GM21367 (cell line): ENCODE measurements around the gene CES4A.
"Not testable (repeated sequence)": the region's sequence is repeated elsewhere in the genome, so short reads cannot be mapped to it uniquely, and the experiment has no call there.

Experiments
- ATAC-seq: cut with Tn5 transposase; IDR thresholded peaks from one replicate; pipeline ENCODE4 v1.9.1; 2021; ENCODE audit not compliant: unreplicated experiment

Gene CES4A

DNA sequence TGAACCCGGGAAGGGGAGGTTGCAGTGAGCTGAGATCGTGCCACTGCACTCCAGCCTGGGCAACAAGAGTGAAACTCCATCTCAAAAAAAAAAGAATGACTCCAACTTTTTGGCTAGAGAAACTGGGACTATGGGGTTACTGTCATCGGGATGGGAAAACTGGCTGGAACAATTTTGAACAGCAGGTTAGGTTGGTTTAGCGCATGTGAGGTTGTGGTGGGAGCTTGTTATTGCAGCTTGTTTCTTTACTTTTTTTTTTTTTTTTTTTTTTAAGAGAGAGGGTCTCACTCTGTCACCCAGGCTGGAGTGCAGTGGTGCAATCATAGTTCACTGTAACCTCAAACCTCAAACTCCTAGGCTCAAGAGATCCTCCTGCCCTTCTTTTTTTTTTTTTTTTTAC is 53.1 kb downstream of the CES4A start:
- not testable (repeated sequence) for ATAC-seq

GRCh38 chr16:67043420-67043819 is 55.0 kb downstream of the CES4A start:
- no peak for ATAC-seq

- ATAC-seq: no peak
Measured at GRCh38 chr16:67050796-67051195, 62.4 kb downstream of the CES4A start.

GRCh38 chr16:67052399-67052798 is 64.0 kb downstream of the CES4A start:
- ATAC-seq: no peak

DNA sequence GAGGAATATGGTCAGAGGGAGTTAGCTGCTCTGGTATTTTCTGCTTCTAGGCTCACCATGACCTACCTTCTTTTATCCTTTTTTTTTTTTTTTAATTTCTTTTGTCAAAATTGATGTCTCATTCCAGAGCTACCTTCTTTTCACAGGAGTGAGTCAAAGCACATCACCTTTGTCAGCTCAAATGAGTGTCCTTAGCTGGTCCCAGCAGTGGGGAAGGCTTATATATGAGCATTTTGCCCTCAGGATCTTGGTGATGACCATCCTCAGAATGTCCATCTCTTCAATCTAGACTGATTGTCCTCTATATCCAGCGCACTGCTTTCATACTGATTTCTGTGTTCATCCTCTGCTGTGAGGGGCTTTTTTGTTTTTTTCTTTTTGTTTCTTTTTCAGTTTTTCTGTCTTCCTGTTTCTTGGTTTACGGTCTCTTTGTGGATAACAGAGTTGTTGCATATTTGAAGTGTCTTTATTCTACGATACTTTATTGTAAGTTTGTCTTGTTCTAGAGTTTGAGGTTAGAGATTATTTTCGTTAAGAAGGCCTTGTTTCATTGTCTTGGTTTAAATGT is 65.5 kb downstream of the CES4A start:
- no peak for ATAC-seq

- ATAC-seq: no peak
Measured at GRCh38 chr16:67054901-67055300, 66.5 kb downstream of the CES4A start.

GRCh38 chr16:67055712-67056487 is 67.5 kb downstream of the CES4A start:
- ATAC-seq: no peak
